ENCODE results near the gene SLC16A10.

Gene SLC16A10

DNA sequence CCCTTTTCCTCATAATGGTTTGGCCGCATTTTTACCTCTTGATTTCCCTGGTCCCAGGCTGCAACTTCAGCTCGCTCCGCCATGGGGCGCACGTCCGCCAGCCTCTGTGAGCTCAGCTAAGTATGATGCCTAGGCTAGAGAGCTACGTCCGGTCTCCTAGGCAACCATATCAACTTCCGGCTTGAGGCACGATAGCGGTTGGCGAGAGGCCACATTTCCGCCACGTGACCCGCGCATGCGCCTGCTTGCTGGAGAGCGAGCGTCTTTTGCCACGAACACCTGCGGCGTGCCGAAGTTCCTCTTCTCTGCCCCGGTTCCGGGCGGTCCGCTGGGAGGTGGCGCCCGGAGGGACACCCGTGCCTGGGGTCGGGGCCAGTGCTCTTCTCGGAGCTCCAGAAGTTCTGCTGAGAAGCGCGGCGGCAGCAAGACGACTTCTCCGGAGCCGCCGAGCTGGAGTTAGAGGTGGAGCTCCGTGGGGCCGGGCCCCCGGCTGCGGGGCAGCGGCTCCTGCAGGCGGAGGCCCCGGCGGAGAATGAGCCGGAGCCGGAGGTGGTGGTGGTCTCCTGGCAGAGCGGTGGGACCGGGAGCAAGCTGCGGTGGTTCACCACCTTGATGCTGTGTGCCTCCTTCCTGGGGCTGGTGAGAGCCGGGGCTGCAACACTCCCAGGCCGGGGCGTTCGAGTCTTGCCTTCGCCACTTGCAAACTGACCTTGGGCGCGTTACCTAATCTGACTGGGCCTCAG is 172.0 kb downstream of the SLC16A10 start:
- DNase-seq (ENCODE audit: low read depth) = peak; percentile 99

GRCh38 chr6:111260570-111261298 is 173.4 kb downstream of the SLC16A10 start:
- DNase-seq (ENCODE audit: low read depth) = no peak

- DNase-seq (ENCODE audit: low read depth) = no peak
Observed at GRCh38 chr6:111263837-111264236, 176.5 kb downstream of the SLC16A10 start.

- DNase-seq (ENCODE audit: low read depth) = no peak
Observed at GRCh38 chr6:111265842-111266241, 178.5 kb downstream of the SLC16A10 start.

DNA sequence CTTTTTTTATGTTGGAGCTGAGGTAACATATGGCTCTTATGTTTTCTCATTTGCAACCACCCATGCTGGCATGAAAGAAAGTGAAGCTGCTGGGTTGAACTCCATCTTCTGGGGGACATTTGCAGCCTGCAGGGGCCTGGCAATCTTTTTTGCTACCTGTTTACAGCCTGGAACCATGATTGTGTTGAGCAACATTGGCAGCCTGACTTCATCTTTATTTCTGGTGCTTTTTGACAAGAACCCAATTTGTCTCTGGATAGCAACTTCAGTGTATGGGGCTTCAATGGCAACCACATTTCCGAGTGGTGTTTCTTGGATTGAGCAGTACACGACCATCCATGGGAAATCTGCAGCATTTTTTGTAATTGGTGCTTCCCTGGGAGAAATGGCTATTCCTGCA is 179.0 kb downstream of the SLC16A10 start:
- no peak for DNase-seq (ENCODE audit: low read depth)

DNA sequence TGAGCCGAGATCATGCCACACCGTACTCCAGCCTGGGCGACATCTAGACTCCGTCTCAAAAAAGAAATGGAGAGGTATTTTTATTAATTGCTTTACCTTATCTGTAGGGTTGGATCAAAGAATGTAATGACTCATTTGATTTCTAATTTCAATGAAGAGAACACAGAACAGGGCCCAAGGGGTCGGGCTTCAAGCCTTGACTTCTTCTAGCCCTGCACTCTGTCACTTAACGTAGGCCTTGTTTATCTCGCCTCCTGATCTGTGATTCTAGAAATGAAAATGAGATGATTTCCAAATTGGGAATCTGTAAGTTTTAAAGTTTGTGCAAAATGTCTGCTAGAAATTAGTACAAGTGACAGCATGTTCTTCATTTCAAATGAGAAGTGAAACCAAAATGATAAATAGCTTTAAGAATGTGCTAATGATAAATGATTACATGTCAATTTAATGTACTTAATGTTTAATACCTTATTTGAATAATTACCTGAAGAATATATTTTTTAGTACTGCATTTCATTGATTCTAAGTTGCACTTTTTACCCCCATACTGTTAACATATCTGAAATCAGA is 180.5 kb downstream of the SLC16A10 start:
- no peak for DNase-seq (ENCODE audit: low read depth)

GRCh38 chr6:111269401-111269970 is 182.2 kb downstream of the SLC16A10 start:
- DNase-seq (ENCODE audit: low read depth) = no peak

DNA sequence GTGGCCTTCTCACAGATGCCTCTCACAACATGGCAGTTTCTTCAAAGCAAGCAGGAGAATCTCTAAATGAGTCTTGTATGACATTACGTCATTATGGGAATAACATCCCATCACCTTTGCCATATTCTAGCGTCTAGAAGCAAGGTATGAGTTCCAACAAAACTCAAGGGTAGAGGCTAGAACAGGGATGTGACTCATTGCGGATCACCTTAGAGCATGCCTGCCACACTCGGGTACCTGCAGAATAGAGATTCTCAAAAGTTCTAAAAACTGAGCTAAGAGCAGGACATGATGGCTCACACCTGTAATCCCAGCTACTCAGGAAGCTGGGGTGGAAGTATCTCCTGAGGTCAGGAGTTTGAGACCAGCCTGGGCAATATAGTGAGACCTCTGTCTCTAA is 182.8 kb downstream of the SLC16A10 start:
- DNase-seq (ENCODE audit: low read depth) = no peak

DNA sequence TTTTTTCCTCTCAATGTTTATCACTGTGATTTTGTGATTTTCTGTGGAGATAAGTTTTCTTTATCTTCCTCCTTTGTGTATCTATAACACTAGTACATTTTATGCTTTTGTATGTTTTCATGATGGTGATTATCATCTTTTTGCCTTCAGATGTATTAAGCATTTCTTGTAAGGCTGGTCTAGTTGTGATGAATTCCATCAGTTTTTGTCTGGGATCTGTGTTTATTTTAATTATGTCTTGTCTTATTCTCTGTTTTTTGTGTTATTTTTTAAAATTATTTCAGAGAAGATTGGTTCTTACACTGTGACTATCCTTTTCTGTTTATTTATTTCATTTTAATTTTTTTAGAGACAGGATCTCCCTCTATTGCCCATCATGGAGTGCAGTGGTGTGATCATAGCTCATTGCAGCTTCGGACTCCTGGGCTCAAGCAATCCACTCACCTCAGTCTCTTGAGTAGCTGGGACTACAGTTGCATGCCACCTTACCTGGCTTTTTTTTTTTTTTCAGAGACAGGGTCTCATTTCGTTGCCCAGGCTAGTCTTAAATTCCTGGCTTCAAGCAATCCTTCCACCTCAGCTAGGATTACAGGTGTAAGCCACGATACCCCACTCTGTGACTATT is 187.4 kb downstream of the SLC16A10 start:
- DNase-seq (ENCODE audit: low read depth) = no peak

DNA sequence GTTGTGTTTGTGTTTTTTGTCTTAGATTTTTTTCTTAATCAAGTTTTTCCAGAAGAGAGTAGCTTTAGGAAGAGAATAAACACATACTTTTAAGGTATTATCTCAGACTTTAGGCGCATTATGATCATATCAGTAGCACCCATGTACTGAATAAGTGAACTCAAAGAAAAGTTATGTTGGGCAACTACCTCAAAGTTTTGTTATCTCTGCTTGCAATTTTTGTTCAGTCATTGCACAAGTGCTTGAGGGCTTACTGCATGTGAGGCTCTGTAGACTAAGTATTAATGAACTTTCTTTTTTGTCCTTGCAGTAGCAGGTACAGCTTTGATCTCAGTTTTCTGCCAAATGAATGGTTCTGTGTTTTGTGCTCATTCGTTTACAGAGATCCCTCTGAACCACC is 189.0 kb downstream of the SLC16A10 start:
- DNase-seq (ENCODE audit: low read depth) = no peak

DNA sequence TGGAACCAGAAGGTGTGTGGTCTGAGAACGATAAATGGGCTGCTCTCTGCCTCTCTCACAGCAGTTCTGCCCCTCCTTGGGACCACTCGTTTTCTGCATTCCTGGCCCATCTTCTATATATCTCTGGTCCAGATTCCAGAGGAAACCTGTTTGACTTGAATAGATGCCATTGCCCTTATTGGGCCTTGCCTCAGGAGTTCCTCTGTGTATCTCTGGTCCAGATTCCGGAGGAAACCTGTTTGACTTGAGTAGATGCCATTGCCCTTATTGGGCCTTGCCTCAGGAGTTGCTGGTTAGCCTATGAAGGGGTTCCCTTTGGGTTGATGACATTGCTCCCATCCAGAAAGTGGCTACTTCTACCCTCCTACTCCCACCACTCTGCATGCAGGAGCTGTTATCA is 189.4 kb downstream of the SLC16A10 start:
- no peak for DNase-seq (ENCODE audit: low read depth)

DNA sequence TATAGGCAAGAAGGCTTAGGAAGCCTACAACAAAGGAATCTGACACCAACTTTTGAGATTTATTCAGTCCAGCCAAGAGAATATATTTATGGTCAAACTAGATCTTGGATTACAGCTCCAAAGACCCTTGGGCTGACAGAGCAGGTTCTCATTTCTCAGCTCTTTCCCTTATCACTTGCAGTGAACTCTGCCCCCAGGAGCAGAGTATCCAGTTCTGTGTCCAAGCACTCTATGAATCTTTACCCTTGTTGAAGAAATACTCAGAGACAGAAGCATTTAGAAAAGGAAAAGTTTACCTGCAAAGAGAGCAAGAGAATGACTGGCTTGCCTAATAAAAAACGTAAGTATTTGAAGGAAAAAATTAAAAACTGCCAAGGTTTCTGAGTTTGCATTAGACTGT is 190.5 kb downstream of the SLC16A10 start:
- DNase-seq (ENCODE audit: low read depth) = no peak

- no peak for DNase-seq (ENCODE audit: low read depth)
Observed at GRCh38 chr6:111278731-111279130, 191.4 kb downstream of the SLC16A10 start.

GRCh38 chr6:111280445-111280955 is 193.2 kb downstream of the SLC16A10 start:
- DNase-seq (ENCODE audit: low read depth) = no peak

Data from stimulated activated CD8-positive, alpha-beta memory T cell treated with anti-CD3 and anti-CD28 coated beads, Interleukin-4, amount 100 ng/mL, for 24 hours (primary cell).